NCI-H1417 (cell line): ENCODE measurements around the gene RUNX2.
A peak's percentile ranks its signal among the peaks of the same experiment; 100 is the strongest.

Source experiments
- DNase-seq, 3 experiments: peaks; one replicate each; lab custom pipeline; 2025; lab: John Stamatoyannopoulos, UW

RUNX2 gene

DNA sequence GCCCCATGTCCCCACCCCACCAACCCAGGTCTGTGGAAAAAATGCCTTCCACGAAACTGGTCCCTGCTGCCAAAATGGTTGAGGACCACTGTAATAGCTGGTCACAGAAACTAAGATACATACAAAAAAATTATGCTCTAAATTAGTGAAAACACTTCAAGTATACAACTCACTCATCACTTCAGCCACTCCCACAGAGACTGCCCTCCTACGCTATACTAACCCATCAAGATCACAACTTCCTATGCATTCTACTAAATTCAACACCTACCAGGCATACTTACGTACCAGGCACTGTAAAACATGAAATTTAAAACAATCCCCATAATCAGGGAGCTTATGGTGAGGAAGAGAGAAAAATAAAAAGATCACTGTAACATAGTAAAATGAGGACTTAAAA lies 22.9 kb downstream of the RUNX2 start:
- DNase-seq = no peak

DNA sequence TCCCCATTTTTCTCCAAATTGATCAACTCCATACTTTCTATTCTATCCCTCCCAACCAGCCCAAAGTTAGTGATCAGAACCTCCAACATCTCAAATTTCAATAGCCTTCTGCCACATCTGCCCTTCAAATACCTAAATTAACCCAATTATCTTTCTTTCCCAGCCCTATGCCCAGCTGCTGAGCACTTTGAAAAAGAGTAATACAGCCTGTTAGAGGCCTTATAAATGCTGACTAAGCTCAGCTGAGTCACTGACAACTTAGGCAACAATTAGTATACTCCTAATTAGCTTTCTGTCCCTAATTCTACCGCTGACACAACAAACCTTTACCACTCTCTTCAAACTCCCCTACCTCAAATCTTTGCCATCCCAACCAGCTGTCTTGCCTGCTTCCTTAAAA lies 23.5 kb downstream of the RUNX2 start:
- DNase-seq = peak in 1 of 3 experiments; percentile 21

DNA sequence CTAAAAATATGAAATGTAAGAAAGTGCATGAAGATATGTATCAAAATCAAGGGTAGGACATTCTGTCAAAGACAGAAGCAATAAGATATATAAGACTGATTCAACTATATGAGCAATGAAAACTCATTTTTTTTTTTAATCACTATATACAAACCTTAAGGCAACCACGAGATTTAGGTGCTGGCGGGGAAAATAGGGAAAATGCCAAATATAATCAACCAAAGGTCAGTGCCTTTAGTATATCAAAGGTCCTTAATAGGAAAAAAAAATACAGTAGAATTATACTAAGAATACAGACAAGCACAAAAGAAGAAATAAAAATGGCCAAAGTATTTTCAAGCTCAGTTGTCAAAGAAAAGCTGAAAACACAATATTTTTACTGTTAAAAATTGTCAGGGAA lies 25.5 kb downstream of the RUNX2 start:
- no peak for DNase-seq

DNA sequence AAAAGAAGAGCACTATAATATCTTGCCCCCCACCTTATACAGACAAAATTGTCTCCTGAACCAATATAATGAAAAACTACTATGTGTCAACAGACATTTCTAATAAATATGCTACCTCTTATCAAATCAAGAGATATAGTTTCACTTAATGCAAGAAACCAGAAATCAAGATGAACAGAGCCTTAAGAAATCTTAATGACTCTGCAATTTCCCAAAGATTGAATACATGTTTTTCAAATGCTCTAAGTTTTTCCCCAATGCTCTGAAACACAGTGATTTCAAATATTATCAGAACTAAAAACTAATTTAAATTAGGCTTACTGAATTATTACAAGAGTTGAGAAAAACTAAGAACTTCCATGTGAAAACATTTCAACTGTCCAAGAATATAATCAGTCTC lies 36.3 kb downstream of the RUNX2 start:
- DNase-seq = no peak

DNA sequence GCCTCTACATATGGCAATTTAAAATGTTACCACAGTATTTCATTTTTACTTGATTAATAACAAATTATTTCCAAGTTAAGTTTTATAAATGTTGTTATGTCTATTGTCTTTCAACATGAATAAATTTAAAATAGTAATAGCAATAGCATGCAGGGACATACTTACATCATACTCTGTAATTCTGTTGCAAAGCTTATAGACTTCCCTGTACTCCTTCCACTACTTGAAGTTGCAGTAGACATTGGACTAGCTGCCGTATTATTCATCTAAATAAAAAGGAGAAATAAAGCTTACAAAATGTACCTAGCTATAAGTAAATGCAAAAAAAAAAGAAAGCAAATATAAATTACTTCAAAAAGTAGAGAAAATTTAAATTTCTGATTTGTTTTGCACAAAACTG lies 36.9 kb downstream of the RUNX2 start:
- no peak for DNase-seq

DNA sequence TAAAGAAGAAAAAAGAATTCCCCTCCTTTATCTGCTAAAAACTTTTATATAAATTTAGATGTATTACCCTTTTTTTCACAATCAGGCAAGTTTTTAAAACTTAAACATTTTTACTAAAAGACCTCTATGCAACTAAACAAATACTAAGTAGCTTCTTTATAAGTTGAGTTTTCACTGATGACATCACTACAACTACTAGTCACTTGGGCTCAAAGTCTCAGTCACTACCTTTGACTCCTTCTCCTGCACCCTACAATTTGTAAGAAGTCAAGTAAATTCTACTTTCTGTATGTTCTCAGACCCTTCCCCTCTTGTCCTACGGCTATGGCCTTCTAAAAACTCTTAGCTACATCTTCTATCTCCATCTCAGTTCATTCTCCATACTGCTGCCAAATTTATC lies 38.4 kb downstream of the RUNX2 start:
- DNase-seq = no peak

DNA sequence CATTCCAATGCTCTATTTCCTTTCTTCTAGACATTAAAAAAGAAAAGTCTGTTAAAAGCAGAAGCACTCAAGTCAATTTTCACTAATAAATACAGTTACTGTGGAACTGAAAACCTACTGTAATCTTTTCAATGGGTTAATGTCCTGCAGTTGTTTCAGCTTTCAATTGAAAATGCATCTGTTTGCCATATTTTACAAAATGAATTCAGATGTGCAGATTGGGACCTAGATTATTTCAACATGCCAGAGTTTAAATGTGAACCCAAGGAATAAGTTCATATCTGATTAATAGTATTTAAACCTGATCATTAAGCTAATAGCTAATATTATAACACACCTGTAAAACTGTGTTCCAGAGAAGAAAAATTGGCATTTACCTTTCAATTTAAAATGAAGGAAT lies 39.9 kb downstream of the RUNX2 start:
- no peak for DNase-seq

DNA sequence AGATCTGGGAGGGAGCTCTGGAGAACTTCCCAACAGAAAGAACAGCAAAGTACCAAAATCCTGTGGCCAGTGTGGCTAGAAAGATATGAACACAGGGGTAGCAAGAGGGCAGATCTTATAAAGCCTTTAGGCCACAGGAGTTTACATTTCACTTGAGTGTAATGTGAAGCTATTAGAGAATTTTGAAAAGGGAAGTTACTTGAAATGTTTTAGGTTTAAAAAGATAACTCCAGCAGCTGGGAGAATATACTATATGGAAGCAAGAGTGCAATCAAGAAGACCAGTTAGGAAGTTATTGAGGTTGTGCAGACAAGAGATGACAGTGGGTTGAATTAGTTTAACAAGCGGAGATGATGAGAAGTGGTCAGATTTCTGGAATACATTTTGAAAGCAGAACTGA lies 41.7 kb downstream of the RUNX2 start:
- no peak for DNase-seq

DNA sequence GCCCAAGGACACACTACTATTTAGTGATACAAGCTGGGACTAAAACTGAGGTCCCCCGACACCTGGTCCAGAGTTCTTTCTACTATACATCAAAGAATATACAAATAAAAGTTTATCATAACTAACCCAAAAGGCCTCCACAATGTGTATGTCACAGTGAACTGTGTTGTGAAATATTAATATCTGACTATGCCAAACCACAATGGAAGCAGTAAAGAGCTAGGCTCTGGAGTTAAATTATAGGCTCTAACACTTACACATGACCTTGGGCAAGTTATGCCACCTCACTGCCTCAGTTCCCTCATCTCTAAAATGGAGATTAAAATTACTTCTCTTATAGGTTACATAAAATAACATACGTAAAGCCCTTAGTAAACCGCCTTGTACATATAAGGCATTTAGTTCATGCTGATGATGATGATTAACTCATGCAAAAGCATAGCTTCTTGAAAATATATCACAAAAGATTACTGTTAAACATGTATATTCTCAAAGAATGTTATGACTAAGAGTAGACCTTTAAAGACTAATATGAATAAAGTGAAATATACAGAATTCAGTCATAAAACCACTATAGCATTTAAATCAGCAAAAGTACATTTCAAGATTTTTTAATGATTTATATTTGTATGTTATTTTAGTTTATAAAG lies 43.9 kb downstream of the RUNX2 start:
- no peak for DNase-seq

DNA sequence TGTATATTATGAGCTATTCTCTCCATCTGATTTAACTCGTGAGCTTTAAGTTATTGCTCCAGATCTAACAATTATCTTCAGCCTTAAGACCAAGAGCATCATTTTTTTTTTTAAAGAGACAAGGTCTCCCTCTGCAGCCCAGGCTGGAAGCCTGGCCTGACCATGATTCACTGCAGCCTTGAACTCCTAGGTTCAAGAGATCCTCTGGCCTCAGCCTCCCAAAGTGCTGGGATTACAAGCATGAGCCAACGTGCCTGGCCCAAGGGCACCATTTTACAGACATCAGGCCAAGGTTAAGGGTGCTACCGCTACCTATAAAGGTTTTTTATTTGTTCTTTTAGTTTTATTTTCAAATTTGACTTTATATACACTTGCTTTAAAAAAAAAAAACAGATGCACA lies 47.3 kb downstream of the RUNX2 start:
- no peak for DNase-seq

DNA sequence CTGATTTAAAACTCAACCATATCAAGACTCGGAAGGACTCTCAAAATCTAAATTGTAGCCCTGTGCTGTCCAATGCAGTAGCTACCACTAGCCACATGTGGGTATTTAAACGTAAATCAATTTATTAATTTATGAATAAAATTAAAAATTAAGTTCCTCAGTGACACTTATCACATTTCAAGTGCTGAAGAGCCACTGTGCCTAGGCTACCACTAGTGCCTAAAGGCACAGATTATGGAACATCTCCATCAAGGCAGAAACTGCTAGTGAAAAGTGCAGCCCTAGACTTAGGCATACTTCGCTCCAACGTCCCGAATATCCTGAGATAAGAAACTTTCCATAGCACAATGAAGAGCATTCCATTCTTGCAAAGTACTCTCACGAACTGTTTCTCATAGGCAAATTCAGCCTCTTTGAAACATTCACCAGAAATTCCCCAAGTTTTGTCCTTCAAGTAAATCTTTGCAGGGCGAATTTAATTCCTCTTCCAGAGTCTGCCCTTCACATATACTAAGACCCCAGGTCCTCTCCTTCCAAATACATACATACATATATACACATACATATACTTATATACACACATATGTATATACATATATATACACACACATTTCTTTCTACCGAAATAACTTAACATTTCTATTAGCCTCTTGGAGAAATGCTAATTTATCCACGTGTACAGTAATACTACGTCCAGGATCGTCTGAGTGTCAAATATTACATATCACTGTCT lies 48.3 kb downstream of the RUNX2 start:
- DNase-seq = peak in 1 of 3 experiments; percentile 45

DNA sequence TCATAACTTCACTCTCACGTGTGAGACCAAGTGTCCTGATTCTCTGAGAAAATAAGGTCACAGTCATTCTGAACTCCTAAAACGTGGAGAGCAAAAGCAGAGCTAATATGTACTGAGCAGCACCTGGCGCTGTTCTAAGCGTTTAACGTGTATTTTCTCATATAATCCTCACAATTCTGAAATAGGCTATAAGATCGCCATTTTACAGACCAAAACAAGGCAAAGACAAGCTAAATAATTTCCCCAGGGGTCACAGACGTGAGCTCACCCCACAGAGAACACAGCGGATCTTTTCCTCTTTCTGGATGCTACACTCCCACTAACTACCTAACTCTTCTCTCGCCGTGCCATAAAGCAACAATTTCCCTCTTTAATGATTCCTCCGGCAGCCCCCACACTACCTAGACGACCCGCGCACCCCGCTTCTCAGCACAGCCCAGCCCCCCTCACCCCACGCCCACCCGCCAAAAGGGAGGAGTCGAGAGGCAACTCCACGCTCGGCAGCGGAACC lies 49.0 kb downstream of the RUNX2 start:
- peak in 1 of 3 experiments; percentile 74 for DNase-seq

DNA sequence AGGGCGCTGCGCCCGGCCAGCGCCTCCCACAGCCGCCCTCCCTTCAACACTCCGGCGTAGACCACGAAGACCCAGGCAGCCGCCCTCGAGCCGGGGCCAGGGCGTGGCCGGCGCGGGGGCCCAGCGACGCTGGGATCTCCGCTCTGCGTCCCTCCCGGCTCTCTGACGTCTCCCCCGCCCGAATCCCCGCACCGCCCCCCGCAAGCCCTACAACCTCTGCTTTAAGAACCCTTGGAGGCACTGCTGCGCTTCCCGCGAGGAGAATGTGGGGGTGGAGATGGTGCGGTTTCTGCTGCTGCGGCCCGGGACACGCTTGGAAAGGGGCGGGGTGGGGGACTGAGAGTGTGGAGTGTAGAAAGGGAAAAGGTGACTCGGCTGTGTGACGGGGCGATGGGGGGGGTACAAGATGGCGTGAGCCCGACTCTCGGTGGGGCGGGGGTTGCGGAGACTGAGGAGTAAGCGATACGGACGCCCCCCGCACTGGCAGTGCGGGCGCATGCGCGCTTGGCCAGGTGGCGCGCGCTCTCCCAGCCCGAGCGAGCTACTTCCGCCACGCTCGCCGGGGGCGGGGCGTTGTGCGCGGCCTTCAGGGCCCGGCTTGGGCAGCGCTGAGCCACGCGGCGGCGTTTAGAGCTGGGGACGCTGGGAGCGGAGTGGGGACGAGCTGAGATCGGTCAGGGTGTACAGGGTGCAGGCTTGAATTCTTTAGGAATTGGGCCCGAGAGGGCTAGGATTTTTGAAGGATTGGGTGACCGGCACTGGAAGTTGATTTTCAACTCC lies 49.6 kb downstream of the RUNX2 start, which contains the start of gene SUPT3H:
Gene SUPT3H, minus strand, starts transcription at position 381 of the 780 bp plus-strand sequence.
- peak; percentile 95 to 96 (median 95) for DNase-seq

DNA sequence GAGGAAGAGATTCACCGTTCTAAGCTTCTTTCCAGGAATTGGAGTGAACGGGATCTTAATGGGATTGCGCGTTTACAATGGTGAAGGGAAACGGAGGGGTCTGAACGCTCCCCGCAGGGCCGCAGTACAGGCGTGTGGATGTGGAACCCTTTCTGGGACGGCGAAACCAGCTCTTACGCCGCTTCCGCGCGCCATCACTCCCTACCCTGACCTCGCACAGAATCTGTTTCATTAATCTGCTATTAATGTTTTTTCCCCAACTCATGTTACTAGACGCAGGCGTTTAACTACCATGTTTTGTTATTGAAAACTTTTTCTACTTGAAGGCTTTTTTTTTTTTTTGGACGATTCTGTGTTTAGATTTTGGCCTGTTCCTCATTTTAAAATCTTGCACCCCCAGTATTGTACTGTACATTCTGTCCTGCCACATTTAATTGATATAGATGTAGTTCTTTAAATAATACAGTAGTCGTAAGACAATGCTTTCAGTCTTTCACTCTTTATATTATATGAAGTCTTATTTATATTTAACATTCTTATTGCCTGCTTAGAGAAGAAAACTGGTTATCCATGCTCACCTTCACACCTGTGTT lies 50.3 kb downstream of the RUNX2 start:
- peak in 1 of 3 experiments; percentile 93 for DNase-seq

DNA sequence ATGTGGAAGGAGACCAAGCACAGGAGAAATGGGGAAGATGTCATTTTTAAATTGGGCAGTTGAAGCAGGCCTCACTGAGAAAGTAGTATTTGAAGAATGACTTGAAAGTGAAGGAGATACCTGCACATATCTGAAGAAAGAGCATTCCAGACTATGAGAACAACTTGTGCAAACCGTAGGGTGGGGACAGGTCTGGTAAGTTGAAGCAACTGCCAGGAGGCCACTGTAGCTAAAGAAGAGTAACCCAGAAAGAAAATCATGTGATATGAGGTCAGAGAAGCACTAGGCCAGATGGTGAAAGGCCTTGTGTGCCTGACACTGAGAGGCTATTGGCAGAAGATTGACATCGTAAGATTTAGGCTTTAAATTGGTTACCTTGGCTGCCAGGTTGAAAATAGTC lies 54.3 kb downstream of the RUNX2 start:
- DNase-seq = no peak

DNA sequence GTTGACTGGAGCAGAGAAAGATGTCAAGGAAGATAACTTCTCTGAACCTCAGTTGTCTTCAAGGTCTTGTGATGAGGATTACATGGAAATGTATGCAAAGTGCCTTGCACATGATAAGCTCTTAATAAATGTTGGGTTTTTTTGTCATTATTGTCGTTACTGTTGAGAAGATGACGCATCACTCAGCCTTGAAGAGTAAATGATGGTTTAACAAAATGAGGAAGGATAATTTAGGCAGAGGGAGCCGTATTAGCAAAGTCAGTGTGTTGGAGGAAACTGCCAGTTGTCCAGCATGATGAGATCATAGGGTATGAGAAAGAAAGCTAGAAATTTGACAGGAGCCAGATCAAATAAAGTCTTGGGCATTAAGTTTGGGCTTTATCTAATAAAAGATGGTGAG lies 58.4 kb downstream of the RUNX2 start:
- DNase-seq = no peak

DNA sequence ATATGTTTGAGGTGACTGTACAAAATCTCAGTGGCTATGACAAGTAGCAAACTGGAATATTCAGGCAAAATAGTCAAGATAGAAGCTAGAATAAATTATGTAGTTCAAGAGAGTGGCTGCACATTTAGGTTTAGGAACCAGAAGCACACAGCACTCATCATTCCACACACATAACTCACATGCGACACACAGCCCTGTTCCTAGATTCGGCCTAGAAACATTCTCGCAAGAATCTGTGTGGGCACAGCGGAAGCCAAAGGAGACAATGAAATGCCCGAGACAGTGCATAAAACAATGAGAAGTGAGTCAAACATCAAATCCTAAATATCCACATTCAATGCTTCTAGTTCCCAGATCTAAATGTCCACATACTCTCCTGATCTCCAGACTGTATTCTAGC lies 59.1 kb downstream of the RUNX2 start:
- DNase-seq = no peak

DNA sequence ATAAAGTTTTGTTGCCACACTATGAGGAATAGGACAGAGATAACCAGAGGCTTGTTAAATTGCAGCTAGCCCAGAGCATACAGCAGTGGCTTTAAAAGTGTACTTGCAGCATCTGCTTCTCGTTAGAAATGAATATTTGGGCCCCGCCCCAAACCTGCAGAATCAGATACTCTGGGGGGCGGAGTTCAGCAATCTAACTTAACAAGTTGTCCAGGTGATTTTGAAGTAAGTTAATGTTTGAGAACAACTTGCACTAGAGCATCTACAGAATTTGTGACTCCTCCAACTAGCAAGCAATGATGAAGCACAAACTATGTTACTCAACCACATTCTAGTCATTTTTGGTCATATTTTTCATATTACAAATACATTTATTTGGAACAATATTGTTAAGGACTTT lies 60.2 kb downstream of the RUNX2 start:
- no peak for DNase-seq

DNA sequence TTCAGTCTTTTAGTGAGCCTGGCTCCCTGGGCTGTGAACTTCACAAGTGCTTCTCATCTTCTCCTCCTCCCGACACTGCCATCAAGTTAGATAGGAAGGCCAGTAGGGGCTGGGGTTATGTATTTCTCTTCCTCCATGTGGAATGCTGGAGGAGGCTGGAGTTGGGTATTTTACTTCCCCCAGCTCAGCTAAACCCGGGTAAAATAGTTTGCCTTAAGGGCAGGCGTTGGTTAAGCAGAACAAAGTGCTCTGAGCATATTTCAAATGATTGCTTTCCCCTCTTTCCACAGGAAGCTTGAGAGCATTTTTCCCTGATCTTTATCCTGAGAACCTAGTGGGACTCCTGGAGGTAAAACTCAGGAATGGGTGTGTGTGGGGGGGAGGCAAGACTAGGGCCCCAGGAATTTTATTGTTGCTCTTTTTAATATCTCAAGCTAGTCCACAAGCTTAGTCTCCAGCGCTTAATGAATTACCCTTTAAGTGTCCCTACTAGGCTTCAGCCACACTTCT lies 66.5 kb downstream of the RUNX2 start:
- no peak for DNase-seq

DNA sequence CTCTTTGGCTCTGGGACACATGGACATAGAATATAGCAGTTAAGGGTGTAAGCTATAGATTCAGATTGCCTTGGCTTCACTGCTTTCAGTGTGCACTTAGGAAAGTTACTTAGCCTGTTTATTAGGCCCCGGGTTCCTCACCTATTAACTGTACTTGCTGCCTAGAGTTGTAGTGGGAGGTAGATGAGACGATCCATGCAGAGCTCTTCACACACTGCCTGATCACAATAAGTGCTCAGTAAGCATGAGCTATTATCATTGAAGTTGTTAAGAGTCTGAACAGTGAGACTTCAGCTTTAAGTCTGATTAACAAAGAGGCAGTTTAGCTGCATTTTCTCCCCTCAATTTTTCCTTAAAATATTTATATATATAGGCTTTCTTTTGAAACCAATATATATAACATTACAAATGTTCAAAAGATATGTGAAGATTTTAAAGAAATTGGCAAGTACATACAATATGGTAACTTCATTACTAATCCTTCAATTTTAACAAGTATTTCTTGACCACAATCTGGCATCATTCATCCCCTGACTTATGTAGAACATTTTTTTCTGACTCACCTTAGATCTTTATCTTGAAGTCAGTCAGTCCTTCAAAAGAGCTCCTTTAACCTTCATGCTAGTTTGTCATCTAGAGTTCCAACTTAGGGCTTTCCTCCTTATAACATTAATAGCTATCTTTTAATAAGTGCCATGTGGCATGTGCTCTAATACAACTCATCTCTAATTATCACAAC lies 70.1 kb downstream of the RUNX2 start:
- no peak for DNase-seq

DNA sequence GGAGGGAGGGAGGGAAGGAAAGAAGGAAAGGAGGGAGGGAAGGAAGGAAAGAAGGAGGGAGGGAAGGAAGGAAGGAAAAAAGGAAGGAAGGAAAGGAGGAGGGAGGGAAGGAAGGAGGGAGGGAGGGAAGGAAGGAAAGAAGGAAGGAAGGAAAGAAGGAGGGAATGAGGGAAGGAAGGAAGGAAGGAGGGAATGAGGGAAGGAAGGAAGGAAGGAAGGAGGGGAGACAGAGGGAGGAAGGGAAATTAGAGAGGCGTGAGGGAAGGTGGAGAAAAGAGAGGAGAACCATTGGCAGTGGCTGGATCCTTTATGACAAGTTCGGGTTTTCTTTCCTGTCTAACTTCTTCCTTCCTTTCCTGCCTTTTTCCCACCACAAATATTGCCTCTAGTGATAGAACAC lies 71.9 kb downstream of the RUNX2 start:
- DNase-seq = no peak
